Prostate gland (tissue), 2 donors: ENCODE data around the gene URB2. TPM values are rescaled to one million over a fixed set of nuclear protein-coding genes. Genes with fewer than 3 reads are reported as not detected.
"Not testable (repeated sequence)": the region's sequence is repeated elsewhere in the genome, so short reads cannot be mapped to it uniquely, and the experiment has no call there.

Experiments
- DNase-seq: peaks from one replicate; pipeline ENCODE4 v3.0.0-alpha.2; 2019; ENCODE audit warnings: low spot score
- H3K27ac ChIP-seq, 2 donors: fragments of 200-600 bp; sonication (generic); 2 replicates each; pipeline ENCODE4 v1.5.1; 2017 to 2019
- H3K27me3 ChIP-seq: fragments of 200-600 bp; sonication (generic); replicated peaks from 2 replicates; pipeline ENCODE4 v1.5.1; 2019; ENCODE audit not compliant: insufficient read depth
- H3K36me3 ChIP-seq, 2 donors: fragments of 200-600 bp; sonication (generic); 1 replicate in 1 of 2; 2 replicates in 1 of 2; pipeline versions ENCODE4 v1.5.1 to v1.8.1; 2017 to 2019
- H3K4me1 ChIP-seq: fragments of 200-600 bp; sonication (generic); replicated peaks from 2 replicates; pipeline ENCODE4 v1.5.1; 2019
- H3K4me3 ChIP-seq, 2 donors: fragments of 200-600 bp; sonication (generic); 2 replicates each; pipeline ENCODE4 v1.5.1; 2017 to 2019
- H3K9me3 ChIP-seq: fragments of 200-600 bp; sonication (generic); 2 replicates; pipeline ENCODE4 v1.5.1; 2017
- CTCF ChIP-seq, 4 experiments: fragments of 200-600 bp in 2 of 4; fragments of 450-650 bp in 2 of 4; sonication (generic) in 2 of 4; IDR thresholded peaks; 1 replicate in 3 of 4; 2 replicates in 1 of 4; pipeline ENCODE4 v1.5.1; 2016 to 2019; ENCODE audit warnings: antibody characterized with exemption in 4 of 4, mild to moderate bottlenecking in 2 of 4, moderate library complexity in 2 of 4
- POLR2A ChIP-seq: fragments of 450-650 bp; IDR thresholded peaks from one replicate; pipeline ENCODE4 v1.6.1; 2016; ENCODE audit warnings: antibody characterized with exemption, mild to moderate bottlenecking
- POLR2AphosphoS5 ChIP-seq: sonication (generic); formaldehyde crosslinking; IDR thresholded peaks from one replicate; pipeline ENCODE4 v1.6.1; 2017; ENCODE audit warnings: antibody characterized with exemption
- WGBS: methylation state at CpG from one replicate; pipeline ENCODE4 v1.1.5; 2018; 5-methylcytosine and 5-hydroxymethylcytosine counted together
- intact Hi-C: fragments of 100-400 bp; cut with DNase I; formaldehyde crosslinking; loops from one replicate; pipeline ENCODE4 v1.14.2; 2022
- total RNA-seq, 2 donors: library from RNA; depleted of rRNA; stranded (reverse); fragments of >200 nt; gene quantifications; one replicate each; pipeline ENCODE4 v1.1.0, GENCODE V29; 2016

Gene URB2
- total RNA-seq, 2 donors from 2014 or later: 5.6 to 11.9 TPM

DNA sequence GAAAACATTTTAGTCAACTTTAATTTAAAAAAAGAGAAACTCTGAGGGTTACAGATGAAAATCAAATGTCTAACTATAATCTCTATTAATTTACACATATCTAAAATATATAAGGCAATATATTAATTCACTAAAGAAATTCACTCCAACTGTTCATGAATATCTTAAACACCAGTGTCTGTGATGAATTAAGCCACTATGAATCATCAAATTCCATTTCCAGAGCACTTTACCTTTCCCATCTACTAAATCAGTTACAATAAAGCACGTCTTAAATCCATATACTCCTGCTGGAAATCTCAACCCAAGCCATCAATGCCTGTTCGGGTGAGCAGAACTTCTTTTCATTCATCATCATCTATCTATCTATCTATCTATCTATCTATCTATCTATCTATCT lies 4.4 kb upstream of the URB2 start:
- Histone ChIP-seq H3K36me3 (no peaks in the 10 kb centered on the region), H3K27ac (no peak overlapping the region), H3K4me1 (peaks cover 4% of the 10 kb centered on the region), H3K4me3 (no peak overlapping the region), H3K27me3 (no peaks in the 10 kb centered on the region), H3K9me3 (no peaks in the 10 kb centered on the region)
- intact Hi-C loops: no loop called here
- 85% methylated on average over 2 of the region's 2 CpGs for WGBS
- no peak for TF ChIP-seq POLR2A
- no peak for TF ChIP-seq CTCF (IDR thresholded peaks at IDR 0.05)
- no peak for TF ChIP-seq POLR2AphosphoS5
- DNase-seq: no peak

DNA sequence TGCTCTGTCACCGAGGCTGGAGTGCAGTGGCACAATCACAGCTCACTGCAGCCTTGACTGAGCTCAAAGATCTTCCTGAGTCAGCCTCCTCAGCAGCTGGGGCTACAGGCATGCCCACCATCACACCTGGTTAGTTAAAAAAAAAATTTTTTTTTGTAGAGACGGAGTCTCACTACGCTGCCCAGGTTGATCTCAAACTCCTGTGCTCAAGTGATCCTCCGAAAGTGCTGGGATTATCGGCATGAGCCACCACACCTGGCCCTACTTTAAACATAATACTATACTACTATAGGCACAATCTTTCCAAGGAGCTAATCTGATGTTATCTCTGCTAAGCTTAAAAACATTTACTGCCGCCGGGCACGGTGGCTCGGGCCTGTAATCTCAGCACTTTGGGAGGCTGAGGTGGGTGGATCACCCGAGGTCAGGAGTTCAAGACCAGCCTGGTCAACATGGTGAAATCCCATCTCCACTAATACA lies 3.4 kb upstream of the URB2 start:
- H3K36me3 ChIP-seq, intact Hi-C loops, H3K4me3 ChIP-seq, DNase-seq, H3K4me1 ChIP-seq, H3K9me3 ChIP-seq, H3K27ac ChIP-seq, H3K27me3 ChIP-seq: not testable (repeated sequence)
- 81% methylated on average over 10 of the region's 10 CpGs for WGBS

- Histone ChIP-seq H3K27ac (no peak overlapping the region), H3K9me3 (no peaks in the 10 kb centered on the region), H3K4me1 (peaks cover 4% of the 10 kb centered on the region), H3K27me3 (no peaks in the 10 kb centered on the region), H3K4me3 (no peak overlapping the region), H3K36me3 (no peaks in the 10 kb centered on the region)
- no peak for DNase-seq
- WGBS: 87% methylated on average over 5 of the region's 5 CpGs
- intact Hi-C loops: no loop called here
- TF ChIP-seq POLR2AphosphoS5 (no peak), POLR2A (no peak), CTCF (IDR thresholded peaks at IDR 0.05) (no peak)
These were observed 2.8 kb upstream of the URB2 start for GRCh38 chr1:229623225-229623624.

GRCh38 chr1:229623838-229624237 lies 2.2 kb upstream of the URB2 start:
- no peak overlapping the region for H3K4me3 ChIP-seq
- no peaks in the 10 kb centered on the region for H3K36me3 ChIP-seq
- TF ChIP-seq POLR2A (no peak), CTCF (IDR thresholded peaks at IDR 0.05) (no peak)
- DNase-seq: no peak
- H3K4me1 ChIP-seq: peaks cover 4% of the 10 kb centered on the region
- H3K27me3 ChIP-seq: no peaks in the 10 kb centered on the region
- intact Hi-C loops: no loop called here
- WGBS: 67% methylated on average over 1 of the region's 1 CpG
- no peak overlapping the region for H3K27ac ChIP-seq
- H3K9me3 ChIP-seq: no peaks in the 10 kb centered on the region

DNA sequence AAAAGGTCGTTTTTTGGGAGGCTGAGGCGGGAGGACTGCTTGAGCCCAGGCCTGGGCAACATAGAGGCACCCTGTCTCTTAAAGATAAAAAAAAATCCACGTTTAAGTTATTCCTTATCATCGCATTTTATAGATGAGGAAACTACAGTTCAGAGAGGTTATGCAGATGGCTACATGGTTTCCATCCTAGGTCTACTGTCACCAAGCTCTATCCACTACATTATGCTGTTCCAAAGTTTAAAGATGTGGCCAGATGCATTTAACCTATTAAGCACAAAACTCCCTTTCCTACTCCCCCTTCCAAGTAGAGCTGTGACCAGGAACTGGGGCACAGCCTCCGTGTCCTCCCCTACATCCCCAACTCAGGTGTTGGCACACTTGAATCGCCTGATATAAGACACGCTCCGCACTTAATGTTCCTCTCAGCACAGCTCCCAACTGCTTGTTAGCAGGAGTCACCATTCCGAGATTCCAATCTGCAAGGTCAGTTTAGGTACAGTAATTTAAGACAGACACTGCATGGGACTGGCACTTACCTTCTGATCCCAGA lies 1.5 kb upstream of the URB2 start:
- DNase-seq: no peak
- intact Hi-C loops: no loop called here
- Histone ChIP-seq H3K9me3 (no peaks in the 10 kb centered on the region), H3K27me3 (no peaks in the 10 kb centered on the region), H3K4me1 (peaks cover 4% of the 10 kb centered on the region), H3K4me3 (peak overlapping the region; percentile 90 to 94), H3K27ac (peak overlapping the region; percentile 45 to 92), H3K36me3 (no peaks in the 10 kb centered on the region)
- TF ChIP-seq POLR2AphosphoS5 (no peak), POLR2A (no peak), CTCF (IDR thresholded peaks at IDR 0.05) (no peak)
- 44% methylated on average over 9 of the region's 9 CpGs for WGBS
